Fibroblast of lung (primary cell): ENCODE measurements around the gene TPT1. TPM values are rescaled to one million over a fixed set of nuclear protein-coding genes. Genes with fewer than 3 reads are reported as not detected.

Experiments used
- DNase-seq, 2 donors: peaks; one replicate each; pipeline versions ENCODE4 v3.0.0 to v3.0.0-alpha.2; 2010; ENCODE audit warnings: low read depth in 2 of 2
- H2AFZ ChIP-seq: 2 replicates; pipeline ENCODE4 v1.5.1; 2012; ENCODE audit warnings: low read length, control low read depth, inconsistent platforms
- H3K27ac ChIP-seq: 2 replicates; pipeline ENCODE4 v1.5.1; 2011; ENCODE audit warnings: low read length, control low read depth; ENCODE audit not compliant: insufficient read depth
- H3K27me3 ChIP-seq: 2 replicates; pipeline ENCODE4 v1.5.1; 2011; ENCODE audit warnings: mild to moderate bottlenecking, low read length; ENCODE audit not compliant: control insufficient read depth, insufficient read depth
- H3K36me3 ChIP-seq: 2 replicates; pipeline ENCODE4 v1.5.1; 2011; ENCODE audit warnings: low read length; ENCODE audit not compliant: control insufficient read depth, insufficient read depth
- H3K4me1 ChIP-seq: 2 replicates; pipeline ENCODE4 v1.5.1; 2011; ENCODE audit warnings: low read length; ENCODE audit not compliant: control insufficient read depth, insufficient read depth; ENCODE audit errors: extremely low read depth
- H3K4me2 ChIP-seq: 2 replicates; pipeline ENCODE4 v1.5.1; 2011; ENCODE audit warnings: low read length, control low read depth; ENCODE audit not compliant: insufficient read depth; ENCODE audit errors: extremely low read depth
- H3K4me3 ChIP-seq, 4 experiments: fragments of 200-600 bp in 1 of 4; sonication (generic) in 1 of 4; replicated peaks in 1 of 4; 2 replicates each; pipeline ENCODE4 v1.5.1; 2011 to 2016; ENCODE audit warnings: low read length in 4 of 4, low read depth in 3 of 4, mild to moderate bottlenecking in 3 of 4, control low read depth in 2 of 4, inconsistent platforms in 1 of 4, mixed read lengths in 1 of 4; ENCODE audit not compliant: insufficient read depth in 1 of 4; ENCODE audit errors: control extremely low read depth in 1 of 4
- H3K79me2 ChIP-seq: 2 replicates; pipeline ENCODE4 v1.5.1; 2012; ENCODE audit warnings: mild to moderate bottlenecking, low read length, inconsistent platforms; ENCODE audit not compliant: control insufficient read depth, insufficient read depth
- H3K9ac ChIP-seq: 2 replicates; pipeline ENCODE4 v1.5.1; 2011; ENCODE audit warnings: mild to moderate bottlenecking, low read length, control low read depth; ENCODE audit not compliant: insufficient read depth
- H3K9me3 ChIP-seq: 2 replicates; pipeline ENCODE4 v1.5.1; 2012; ENCODE audit warnings: low read depth, low read length; ENCODE audit not compliant: control insufficient read depth, insufficient read depth
- H4K20me1 ChIP-seq: 2 replicates; pipeline ENCODE4 v1.5.1; 2011; ENCODE audit warnings: low read length; ENCODE audit not compliant: control insufficient read depth, insufficient read depth; ENCODE audit errors: extremely low read depth
- CTCF ChIP-seq, 2 donors: IDR thresholded peaks in 1 of 2; conservative IDR thresholded peaks in 1 of 2; 1 replicate in 1 of 2; 2 replicates in 1 of 2; pipeline ENCODE4 v1.5.1; 2011 to 2012; ENCODE audit warnings: low read length in 2 of 2, control low read depth in 1 of 2, inconsistent platforms in 1 of 2, low read depth in 1 of 2, mild to moderate bottlenecking in 1 of 2
- EZH2 ChIP-seq: IDR thresholded peaks from 2 replicates; pipeline ENCODE4 v1.5.1; 2012; ENCODE audit warnings: low read length, control low read depth, mild to moderate bottlenecking; ENCODE audit errors: missing control alignments
- polyA plus RNA-seq, 2 donors: library from polyadenylated mRNA; depleted of rRNA in 1 of 2; stranded (reverse) in 1 of 2; unstranded in 1 of 2; fragments of >200 nt; gene quantifications; 2 replicates each; pipeline ENCODE4 v1.2.1, GENCODE V29; 2011 to 2012; ENCODE audit warnings: missing spikeins in 1 of 2
- total RNA-seq: library from RNA; depleted of rRNA; stranded (reverse); fragments of >200 nt; gene quantifications from 2 replicates; pipeline ENCODE4 v1.2.1, GENCODE V29; 2014

TPT1 gene
- total and polyA plus RNA-seq, 2 donors (not counting 1 experiment from before 2014, with no cell fraction given), result 2,237 to 5,502 TPM

- no peak overlapping the region for H3K4me2 ChIP-seq
- H3K9me3 ChIP-seq, result no peaks in the 10 kb centered on the region
- H3K79me2 ChIP-seq, result no peaks in the 10 kb centered on the region
- H3K4me3 ChIP-seq, result no peak overlapping the region
- DNase-seq, result no peak
- H3K36me3 ChIP-seq, result no peaks in the 10 kb centered on the region
- no peak overlapping the region for H3K9ac ChIP-seq
- H4K20me1 ChIP-seq, result no peaks in the 10 kb centered on the region
- TF ChIP-seq EZH2 (no peak), CTCF (conservative IDR thresholded peaks at IDR 0.05 in 1 of 2, IDR thresholded peaks at IDR 0.05 in 1 of 2; ENCODE audit: low read depth in 1 of 2, low read length in 2 of 2) (no peak)
- H2AFZ ChIP-seq, result no peak overlapping the region
- no peak overlapping the region for H3K27ac ChIP-seq
- peaks cover 4% of the 10 kb centered on the region for H3K4me1 ChIP-seq
- no peaks in the 10 kb centered on the region for H3K27me3 ChIP-seq
Measured at GRCh38 chr13:45297456-45298205, 43.4 kb downstream of the TPT1 start.

GRCh38 chr13:45296259-45296658, 44.7 kb downstream of the TPT1 start:
- H3K4me2 ChIP-seq, result no peak overlapping the region
- no peaks in the 10 kb centered on the region for H3K79me2 ChIP-seq
- H3K27me3 ChIP-seq, result no peaks in the 10 kb centered on the region
- no peaks in the 10 kb centered on the region for H3K36me3 ChIP-seq
- peaks cover 4% of the 10 kb centered on the region for H3K4me1 ChIP-seq
- H3K4me3 ChIP-seq, result no peak overlapping the region
- H4K20me1 ChIP-seq, result no peaks in the 10 kb centered on the region
- DNase-seq, result no peak
- H2AFZ ChIP-seq, result no peak overlapping the region
- no peaks in the 10 kb centered on the region for H3K9me3 ChIP-seq
- TF ChIP-seq EZH2 (no peak), CTCF (conservative IDR thresholded peaks at IDR 0.05 in 1 of 2, IDR thresholded peaks at IDR 0.05 in 1 of 2; ENCODE audit: low read depth in 1 of 2, low read length in 2 of 2) (no peak)
- H3K27ac ChIP-seq, result no peak overlapping the region
- H3K9ac ChIP-seq, result no peak overlapping the region

- Histone ChIP-seq H3K4me2 (no peak overlapping the region), H3K36me3 (no peaks in the 10 kb centered on the region), H3K9me3 (no peaks in the 10 kb centered on the region), H3K27me3 (no peaks in the 10 kb centered on the region), H3K4me1 (peaks cover 4% of the 10 kb centered on the region), H3K27ac (no peak overlapping the region), H2AFZ (no peak overlapping the region), H3K9ac (no peak overlapping the region), H3K4me3 (no peak overlapping the region), H3K79me2 (no peaks in the 10 kb centered on the region), H4K20me1 (no peaks in the 10 kb centered on the region)
- no peak for TF ChIP-seq CTCF (conservative IDR thresholded peaks at IDR 0.05 in 1 of 2, IDR thresholded peaks at IDR 0.05 in 1 of 2; ENCODE audit: low read depth in 1 of 2, low read length in 2 of 2)
- no peak for TF ChIP-seq EZH2
- DNase-seq, result peak in 1 of 2 donors; percentile 52
Measured at GRCh38 chr13:45295536-45295935, 45.4 kb downstream of the TPT1 start.
